Hepatocyte (in vitro differentiated cells): ENCODE data around the gene MEIS1. TPM values are rescaled to one million over a fixed set of nuclear protein-coding genes. Genes with fewer than 3 reads are reported as not detected.
A peak's percentile ranks its signal among the peaks of the same experiment; 100 is the strongest.

Source experiments
- DNase-seq: peaks from one replicate; pipeline ENCODE4 v3.0.0-alpha.2; 2016; ENCODE audit warnings: low spot score
- H2AFZ ChIP-seq: fragments of 200-600 bp; sonication (generic); 2 replicates; pipeline ENCODE4 v1.6.0; 2016; ENCODE audit warnings: antibody characterized with exemption, mild to moderate bottlenecking
- H3K27ac ChIP-seq: fragments of 200-600 bp; sonication (generic); 2 replicates; pipeline ENCODE4 v1.5.1; 2016; ENCODE audit warnings: mild to moderate bottlenecking
- H3K27me3 ChIP-seq: fragments of 200-600 bp; sonication (generic); 2 replicates; pipeline ENCODE4 v1.6.1; 2016
- H3K36me3 ChIP-seq: fragments of 200-600 bp; sonication (generic); replicated peaks from 2 replicates; pipeline ENCODE4 v1.5.1; 2016; ENCODE audit warnings: low read depth; ENCODE audit not compliant: insufficient read depth
- H3K4me1 ChIP-seq: fragments of 200-600 bp; sonication (generic); 2 replicates; pipeline ENCODE4 v1.5.1; 2016; ENCODE audit warnings: mild to moderate bottlenecking, moderate library complexity; ENCODE audit not compliant: insufficient read depth
- H3K4me2 ChIP-seq: fragments of 200-600 bp; sonication (generic); 2 replicates; pipeline ENCODE4 v1.6.0; 2016
- H3K4me3 ChIP-seq: fragments of 200-600 bp; sonication (generic); 2 replicates; pipeline ENCODE4 v1.5.1; 2016; ENCODE audit warnings: mild to moderate bottlenecking
- H3K79me2 ChIP-seq: fragments of 200-600 bp; sonication (generic); 2 replicates; pipeline ENCODE4 v1.6.0; 2017; ENCODE audit warnings: mild to moderate bottlenecking
- H3K9me2 ChIP-seq: fragments of 200-600 bp; sonication (generic); replicated peaks from 2 replicates; pipeline ENCODE4 v1.6.0; 2017; ENCODE audit warnings: mild to moderate bottlenecking; ENCODE audit not compliant: insufficient read depth
- H3K9me3 ChIP-seq: fragments of 200-600 bp; sonication (generic); 2 replicates; pipeline ENCODE4 v1.5.1; 2016; ENCODE audit warnings: low read depth, mild to moderate bottlenecking
- H4K20me1 ChIP-seq: fragments of 200-600 bp; sonication (generic); 2 replicates; pipeline ENCODE4 v1.6.0; 2016; ENCODE audit warnings: mild to moderate bottlenecking; ENCODE audit not compliant: insufficient read depth, poor library complexity, severe bottlenecking
- EZH2 ChIP-seq: fragments of 200-600 bp; sonication (generic); IDR thresholded peaks from 2 replicates; pipeline ENCODE4 v1.6.1; 2016; ENCODE audit warnings: antibody characterized with exemption, mild to moderate bottlenecking, borderline replicate concordance
- EZH2phosphoT487 ChIP-seq: fragments of 200-600 bp; sonication (generic); IDR thresholded peaks from one replicate; pipeline ENCODE4 v1.6.1; 2018; ENCODE audit warnings: antibody characterized with exemption, mild to moderate bottlenecking, low read depth, moderate library complexity; ENCODE audit not compliant: unreplicated experiment, severe bottlenecking
- WGBS: methylation state at CpG from one replicate; pipeline ENCODE4 v1.1.6; 2016; ENCODE audit warnings: low lambda C conversion rate; ENCODE audit errors: missing lambda C conversion rate; 5-methylcytosine and 5-hydroxymethylcytosine counted together
- polyA plus RNA-seq: library from polyadenylated mRNA; unstranded; fragments of >200 nt; fragmentation: Nextera tagmentation; extraction: Ambion mirVana; gene quantifications from 2 replicates; pipeline ENCODE4 v1.2.1, GENCODE V29; 2016
- total RNA-seq: library from RNA; depleted of rRNA; stranded (reverse); fragments of >200 nt; gene quantifications from 2 replicates; pipeline ENCODE4 v1.2.3, GENCODE V29; 2014
- TF ChIP-seq, protein P1 (sequence below): fragments of 200-600 bp; sonication (generic); IDR thresholded peaks from 2 replicates; pipeline ENCODE4 v1.5.1; 2016; ENCODE audit warnings: antibody characterized with exemption, mild to moderate bottlenecking; ENCODE audit not compliant: poor library complexity

The MEIS1 gene
- total and polyA plus RNA-seq, 2 experiments from 2014 or later: 29.6 to 35.5 TPM

DNA sequence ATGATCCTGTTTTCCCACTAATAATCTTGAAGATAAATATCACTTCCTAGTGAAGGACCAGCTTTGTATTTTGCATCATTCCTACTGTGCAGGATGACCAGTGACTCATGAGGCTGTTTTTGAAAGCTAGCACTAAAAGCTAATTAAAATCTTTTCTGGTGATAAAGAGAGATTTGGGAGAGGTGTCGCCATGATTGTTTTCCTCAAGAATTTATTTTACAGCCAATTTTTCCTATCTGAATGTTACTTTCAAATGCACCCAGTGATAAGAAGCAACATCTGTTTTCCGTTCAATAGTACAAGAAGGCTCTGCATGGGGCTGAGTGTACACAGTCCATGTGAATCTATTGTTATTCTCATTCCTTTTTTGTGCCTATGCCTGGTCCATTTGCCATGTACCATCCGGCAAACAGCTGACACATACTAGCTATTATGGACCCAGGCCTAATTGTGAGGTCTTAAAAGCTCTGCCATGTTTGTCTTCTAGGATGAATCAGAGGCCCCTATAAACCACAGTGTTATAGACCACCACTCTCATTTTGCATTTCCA lies 28.4 kb downstream of the MEIS1 start:
- WGBS: 39% methylated on average over 3 of the region's 3 CpGs
- Histone ChIP-seq H3K9me3 (no peaks in the 10 kb centered on the region), H3K27me3 (no peaks in the 10 kb centered on the region), H3K4me2 (no peak overlapping the region), H3K79me2 (peaks cover 44% of the 10 kb centered on the region), H3K4me3 (no peak overlapping the region), H3K36me3 (no peaks in the 10 kb centered on the region), H3K9me2 (no peaks in the 10 kb centered on the region), H3K27ac (no peak overlapping the region), H4K20me1 (peaks cover 2% of the 10 kb centered on the region), H2AFZ (no peak overlapping the region), H3K4me1 (peaks cover 25% of the 10 kb centered on the region)
- TF ChIP-seq EZH2 (no peak), EZH2phosphoT487 (no peak)
- TF ChIP-seq, protein P1, sequence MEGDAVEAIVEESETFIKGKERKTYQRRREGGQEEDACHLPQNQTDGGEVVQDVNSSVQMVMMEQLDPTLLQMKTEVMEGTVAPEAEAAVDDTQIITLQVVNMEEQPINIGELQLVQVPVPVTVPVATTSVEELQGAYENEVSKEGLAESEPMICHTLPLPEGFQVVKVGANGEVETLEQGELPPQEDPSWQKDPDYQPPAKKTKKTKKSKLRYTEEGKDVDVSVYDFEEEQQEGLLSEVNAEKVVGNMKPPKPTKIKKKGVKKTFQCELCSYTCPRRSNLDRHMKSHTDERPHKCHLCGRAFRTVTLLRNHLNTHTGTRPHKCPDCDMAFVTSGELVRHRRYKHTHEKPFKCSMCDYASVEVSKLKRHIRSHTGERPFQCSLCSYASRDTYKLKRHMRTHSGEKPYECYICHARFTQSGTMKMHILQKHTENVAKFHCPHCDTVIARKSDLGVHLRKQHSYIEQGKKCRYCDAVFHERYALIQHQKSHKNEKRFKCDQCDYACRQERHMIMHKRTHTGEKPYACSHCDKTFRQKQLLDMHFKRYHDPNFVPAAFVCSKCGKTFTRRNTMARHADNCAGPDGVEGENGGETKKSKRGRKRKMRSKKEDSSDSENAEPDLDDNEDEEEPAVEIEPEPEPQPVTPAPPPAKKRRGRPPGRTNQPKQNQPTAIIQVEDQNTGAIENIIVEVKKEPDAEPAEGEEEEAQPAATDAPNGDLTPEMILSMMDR: no peak
- DNase-seq: no peak

DNA sequence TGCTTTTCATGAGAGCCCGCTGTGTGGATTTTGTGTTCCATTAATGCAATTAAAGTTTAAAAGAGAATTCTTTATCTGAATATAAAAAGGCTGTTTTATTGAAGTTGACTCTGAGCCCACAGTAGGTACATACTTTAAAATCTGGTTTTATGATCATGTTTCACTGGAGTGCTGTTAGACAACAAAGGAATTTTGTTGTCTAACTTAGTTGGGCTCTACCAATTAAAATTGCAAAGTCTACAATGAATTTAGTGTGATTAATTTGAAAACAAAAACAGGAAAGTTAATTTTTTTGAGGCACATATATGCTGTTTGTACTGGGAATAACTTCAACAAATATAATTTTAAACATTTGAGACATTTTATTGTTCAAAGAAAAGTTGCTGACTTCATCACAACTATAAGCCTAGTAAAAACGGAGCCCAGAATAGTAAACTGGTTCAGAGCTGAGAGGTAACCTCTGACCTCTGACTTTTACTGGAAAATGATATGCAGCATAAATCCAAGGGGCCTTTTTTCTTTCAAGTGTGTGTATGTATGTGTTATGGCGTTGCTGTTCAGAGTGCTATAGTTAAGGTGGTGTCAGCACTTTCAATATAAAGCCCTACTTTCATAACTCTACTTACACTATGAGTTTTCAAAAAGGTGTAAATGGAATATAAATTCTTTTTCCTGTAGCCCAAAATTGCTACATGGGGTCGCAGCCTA lies 30.2 kb downstream of the MEIS1 start:
- Histone ChIP-seq H3K4me1 (peaks cover 25% of the 10 kb centered on the region), H3K4me2 (peak overlapping the region; percentile 7), H3K79me2 (peaks cover 34% of the 10 kb centered on the region), H3K36me3 (no peaks in the 10 kb centered on the region), H3K9me3 (no peaks in the 10 kb centered on the region), H3K9me2 (no peaks in the 10 kb centered on the region), H3K27ac (no peak overlapping the region), H2AFZ (no peak overlapping the region), H4K20me1 (peaks cover 9% of the 10 kb centered on the region), H3K4me3 (no peak overlapping the region), H3K27me3 (no peaks in the 10 kb centered on the region)
- TF ChIP-seq EZH2phosphoT487 (no peak), EZH2 (no peak)
- TF ChIP-seq, protein P1: no peak
- no peak for DNase-seq
- 56% methylated on average over 4 of the region's 4 CpGs for WGBS

DNA sequence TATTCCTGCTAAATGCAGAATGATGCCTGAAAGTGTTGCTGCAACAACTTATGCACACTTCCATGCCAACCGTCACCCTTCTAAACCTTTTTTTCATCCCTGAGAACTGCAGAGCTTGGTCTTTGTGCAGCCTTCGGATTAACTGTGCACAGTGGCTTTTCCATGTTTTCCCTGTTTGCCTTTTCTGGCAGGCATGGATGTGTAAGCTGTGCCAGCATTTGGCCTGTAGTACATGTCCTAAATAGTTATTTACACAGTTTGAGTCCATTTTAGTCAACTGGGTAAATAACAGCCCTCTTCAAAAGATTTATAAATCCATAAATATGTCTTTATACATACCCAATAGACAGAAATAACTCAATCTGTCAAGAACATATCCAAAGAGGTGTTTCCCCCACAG lies 31.5 kb downstream of the MEIS1 start:
- no peaks in the 10 kb centered on the region for H3K9me2 ChIP-seq
- H3K4me1 ChIP-seq: peaks cover 25% of the 10 kb centered on the region
- no peak overlapping the region for H3K4me2 ChIP-seq
- no peaks in the 10 kb centered on the region for H3K9me3 ChIP-seq
- no peaks in the 10 kb centered on the region for H3K27me3 ChIP-seq
- no peak overlapping the region for H3K27ac ChIP-seq
- H3K36me3 ChIP-seq: no peaks in the 10 kb centered on the region
- peaks cover 32% of the 10 kb centered on the region for H3K79me2 ChIP-seq
- H4K20me1 ChIP-seq: peaks cover 14% of the 10 kb centered on the region
- no peak for DNase-seq
- TF ChIP-seq EZH2 (no peak), EZH2phosphoT487 (no peak)
- TF ChIP-seq, protein P1: no peak
- WGBS: 87% methylated on average over 2 of the region's 2 CpGs
- H2AFZ ChIP-seq: no peak overlapping the region
- H3K4me3 ChIP-seq: no peak overlapping the region
